ENCODE results near the gene GCG.

Gene GCG

GRCh38 chr2:162152147-162152546 is at the start of gene GCG:
TSS of gene GCG (minus strand) at chr2:162152247. CDS start at chr2:162149178, 3,069 bp downstream.
- no peak for DNase-seq

GRCh38 chr2:162200636-162201035 is 48.6 kb upstream of the GCG start:
- no peak for DNase-seq

DNA sequence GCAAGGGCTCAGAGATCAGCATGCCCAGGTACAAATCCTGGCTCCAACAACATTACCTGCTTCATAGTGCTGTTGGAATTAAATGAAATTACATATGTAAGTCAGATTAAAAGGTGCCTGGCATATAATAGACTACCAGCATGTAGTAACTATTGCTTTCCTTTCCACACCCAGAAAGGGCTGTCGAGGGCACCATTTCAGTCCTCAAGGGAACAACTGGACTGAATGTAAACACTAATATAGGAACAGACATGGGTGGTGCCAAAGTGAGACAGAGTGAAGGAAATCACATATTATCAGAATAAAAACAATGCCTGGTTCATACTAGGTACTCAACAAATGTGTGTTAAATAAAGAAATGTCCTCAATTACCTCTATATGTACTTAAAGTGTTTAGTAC is 47.9 kb upstream of the GCG start:
- no peak for DNase-seq

GRCh38 chr2:162198239-162198638 is 46.2 kb upstream of the GCG start:
- no peak for DNase-seq

DNA sequence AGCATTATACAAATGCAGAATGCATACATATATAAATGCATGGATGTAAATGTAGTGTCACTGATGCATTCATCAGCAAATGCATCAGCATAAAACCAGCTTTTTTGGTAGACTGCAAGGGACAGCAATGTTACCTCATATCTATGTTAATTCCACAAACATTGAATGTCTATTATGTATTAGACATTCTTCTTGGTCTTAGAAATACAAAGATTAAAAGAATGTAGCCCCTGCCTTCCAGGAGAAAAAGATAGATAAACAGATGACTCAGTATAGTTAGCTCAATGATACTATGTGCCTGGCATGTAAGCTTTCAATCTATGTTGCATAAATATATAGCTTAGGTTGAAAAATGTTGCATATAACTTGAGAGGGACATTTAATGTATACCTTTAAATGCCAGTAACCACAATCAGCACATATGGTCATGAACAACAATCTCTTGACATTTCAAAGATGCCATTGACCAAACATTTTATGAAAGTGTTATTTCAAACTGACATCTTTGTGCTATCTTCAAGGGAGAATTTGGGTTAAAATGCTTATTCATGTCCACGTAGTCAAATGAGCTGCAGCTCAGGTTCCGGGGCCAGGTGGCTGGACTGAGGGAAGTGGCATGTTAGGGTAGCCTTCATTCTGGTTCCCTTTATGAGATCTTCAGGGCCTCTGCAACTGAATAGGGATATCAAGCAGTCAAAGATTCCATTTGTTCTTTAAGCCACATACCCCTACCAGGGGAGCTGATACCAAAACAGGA is 45.2 kb upstream of the GCG start:
- DNase-seq = no peak

DNA sequence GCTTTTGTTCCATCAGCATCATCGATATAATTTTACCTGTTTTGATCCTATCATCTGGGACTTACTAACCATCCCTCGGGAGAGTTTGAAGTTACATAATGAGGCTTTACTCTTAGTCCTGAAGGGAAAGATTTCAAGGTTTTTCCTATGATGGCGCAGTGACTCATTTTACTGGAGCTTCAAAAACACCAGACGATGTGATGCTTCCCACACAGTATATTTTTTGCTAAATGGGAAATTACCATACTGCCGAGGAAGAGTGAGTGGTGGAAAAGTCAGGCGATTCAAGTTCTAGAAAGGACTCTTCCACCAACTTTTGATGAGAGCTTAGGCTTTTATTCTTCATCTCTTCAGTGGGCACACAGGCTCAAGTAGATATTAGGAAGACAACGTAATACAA is 44.6 kb upstream of the GCG start:
- no peak for DNase-seq

GRCh38 chr2:162188451-162188850 is 36.4 kb upstream of the GCG start:
- no peak for DNase-seq

DNA sequence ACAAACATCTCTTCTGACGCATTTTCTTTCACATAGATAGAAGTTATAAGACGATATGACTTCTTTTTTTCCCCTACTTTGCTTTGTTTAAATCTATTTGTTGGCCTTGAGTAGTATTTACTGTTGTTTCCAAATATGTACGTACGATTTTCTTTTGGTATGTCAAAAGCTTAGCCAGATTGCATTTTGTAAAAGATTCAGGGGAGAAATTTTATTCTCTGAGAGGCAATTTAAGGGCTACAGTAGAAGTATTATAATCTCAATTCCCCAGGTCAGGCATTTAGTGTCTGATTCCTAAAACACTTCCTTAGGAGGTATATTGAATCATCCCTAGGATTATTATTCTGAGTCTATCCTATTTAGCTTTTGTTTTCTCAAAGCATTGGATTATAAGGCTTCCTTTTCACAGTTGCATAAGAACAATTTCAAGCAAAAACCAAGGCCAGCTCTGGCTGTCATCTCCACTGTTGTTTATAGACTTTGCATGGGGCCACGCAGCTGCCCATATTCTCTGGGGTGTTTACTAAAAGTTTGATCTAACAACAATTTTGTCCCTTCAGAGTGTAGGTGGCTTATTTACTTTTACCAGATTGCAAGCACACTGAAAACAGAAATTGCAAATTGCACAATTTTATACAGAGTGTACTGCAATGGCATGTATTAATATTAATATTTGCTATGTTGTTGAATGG is 33.6 kb upstream of the GCG start:
- DNase-seq = no peak

DNA sequence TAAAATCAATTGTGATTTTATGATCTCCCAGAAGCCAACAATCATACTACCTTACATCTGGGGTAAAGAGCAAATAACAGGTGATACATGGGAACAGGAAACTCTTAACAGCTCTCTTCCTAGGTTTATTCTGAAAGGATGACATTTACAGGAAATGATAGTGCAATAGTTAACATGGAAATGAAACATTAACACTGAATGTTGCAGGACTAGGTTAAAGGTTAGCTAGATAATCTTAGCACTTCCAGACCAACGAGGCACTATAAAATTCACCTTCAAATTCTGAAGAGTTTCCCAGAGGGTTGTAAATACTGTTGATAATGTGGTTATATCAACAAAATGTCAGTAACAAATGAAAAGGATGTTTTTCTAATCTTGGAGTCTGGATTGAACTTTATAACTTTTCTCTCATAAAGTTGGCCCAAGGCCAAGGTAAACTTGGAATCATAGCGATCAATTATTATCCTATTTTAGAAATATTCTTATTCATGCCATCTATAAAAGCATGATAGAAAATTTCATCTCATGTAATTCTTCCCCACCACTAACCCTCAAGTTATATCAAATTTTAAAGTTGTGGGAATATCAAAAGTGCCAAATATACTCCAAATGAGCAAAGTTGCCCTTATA is 32.9 kb upstream of the GCG start:
- no peak for DNase-seq

- no peak for DNase-seq
Measured at GRCh38 chr2:162184359-162184758, 32.3 kb upstream of the GCG start.

DNA sequence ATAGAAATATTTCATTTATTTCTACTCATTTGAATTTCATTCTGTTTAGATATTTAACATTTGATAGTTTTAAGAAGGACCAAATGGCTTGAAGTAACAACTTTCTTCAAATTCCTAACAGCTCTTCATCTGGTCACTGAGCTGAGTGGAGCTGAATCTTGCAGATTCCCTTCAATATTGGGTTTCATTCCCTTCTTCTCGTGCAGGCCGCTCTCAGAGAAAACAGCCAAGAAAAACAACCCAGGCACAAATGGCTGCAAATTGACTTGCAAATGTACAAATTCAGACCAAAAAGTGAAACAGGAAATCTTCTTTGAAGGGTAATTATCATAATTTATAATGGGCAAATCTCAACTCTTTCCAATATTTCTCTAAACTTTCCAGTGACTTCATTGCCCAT is 30.3 kb upstream of the GCG start:
- DNase-seq = no peak

GRCh38 chr2:162177301-162177700 is 25.3 kb upstream of the GCG start:
- no peak for DNase-seq

DNA sequence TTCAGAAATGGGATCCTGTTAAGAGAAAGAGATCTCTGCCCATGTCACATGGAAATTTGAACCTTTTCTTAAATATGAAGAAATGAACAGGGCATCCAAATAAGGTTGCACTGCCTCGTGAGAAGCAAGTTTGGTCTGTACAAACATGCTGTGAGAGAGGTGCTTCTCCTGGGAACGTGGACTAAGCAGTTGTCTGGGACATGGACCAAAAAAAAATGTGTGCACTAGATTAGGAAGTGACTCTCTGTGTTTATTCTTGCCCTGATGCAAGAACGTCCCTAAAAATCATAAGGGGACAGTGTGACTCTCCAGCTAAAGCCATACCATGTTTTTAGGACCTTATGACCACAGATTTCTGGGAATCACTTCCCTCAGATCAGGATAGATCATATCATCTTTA is 23.7 kb upstream of the GCG start:
- no peak for DNase-seq

DNA sequence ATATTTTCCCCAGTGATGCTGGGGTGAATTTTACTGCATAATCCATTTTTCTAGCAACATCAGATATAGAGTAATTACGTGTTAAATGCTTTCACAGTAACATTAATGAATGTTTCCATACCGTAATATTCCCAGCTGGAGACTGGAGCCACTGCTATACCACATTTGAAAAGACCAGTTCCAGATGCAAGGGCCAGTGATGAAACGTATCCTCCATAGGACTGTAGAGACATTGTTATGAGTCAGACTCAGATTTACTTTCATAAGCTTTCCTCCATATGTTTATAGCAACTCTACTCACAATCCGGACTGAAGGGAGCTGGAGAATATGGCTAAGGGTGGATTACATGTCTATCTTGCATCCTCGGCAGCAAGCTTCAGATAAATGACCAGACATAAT is 22.7 kb upstream of the GCG start:
- no peak for DNase-seq

GRCh38 chr2:162172802-162173370 is 20.8 kb upstream of the GCG start:
- DNase-seq = no peak

DNA sequence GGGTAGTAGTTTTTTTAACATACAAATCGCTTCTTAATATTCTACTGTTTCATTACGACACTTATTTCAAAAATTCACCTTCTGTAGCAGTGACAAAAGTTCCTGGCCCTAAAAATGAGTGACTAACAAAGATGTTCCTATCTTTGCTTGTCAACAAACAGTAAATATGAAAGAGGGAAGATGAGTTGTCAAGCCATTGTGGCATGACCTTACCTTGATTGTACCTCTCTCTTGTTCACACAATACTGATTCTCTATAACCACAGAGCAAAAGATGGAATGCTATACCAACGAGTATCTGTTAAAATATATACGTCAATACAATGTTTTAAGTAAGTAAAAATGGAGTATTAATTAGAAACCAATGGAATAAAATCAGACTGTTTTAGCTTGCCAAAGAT is 14.7 kb upstream of the GCG start:
- DNase-seq = no peak

DNA sequence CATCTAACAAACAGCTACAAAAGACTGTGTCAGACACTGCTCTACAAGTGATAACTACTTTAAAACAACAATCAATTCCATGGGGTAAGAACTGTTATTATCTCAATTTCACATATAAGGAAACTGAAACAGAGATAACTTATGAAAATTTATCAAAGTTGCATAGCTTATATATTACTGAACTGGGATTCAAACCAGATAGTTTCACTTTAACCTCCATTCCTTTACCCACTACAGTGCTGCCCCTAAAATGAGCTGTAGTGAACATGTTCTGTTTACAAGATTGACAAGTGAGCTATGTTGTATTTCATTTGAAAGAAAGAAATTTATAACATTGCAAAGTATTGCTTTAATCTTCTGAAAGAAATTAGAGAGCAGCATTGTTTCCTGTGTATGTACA is 14.1 kb upstream of the GCG start:
- DNase-seq = no peak

- DNase-seq = no peak
Measured at GRCh38 chr2:162164802-162165201, 12.8 kb upstream of the GCG start.

GRCh38 chr2:162159446-162159845 is 7.4 kb upstream of the GCG start:
- no peak for DNase-seq

GRCh38 chr2:162156149-162156548 is 4.1 kb upstream of the GCG start:
- DNase-seq = no peak

GRCh38 chr2:162155093-162155492 is 3.0 kb upstream of the GCG start:
- no peak for DNase-seq

DNA sequence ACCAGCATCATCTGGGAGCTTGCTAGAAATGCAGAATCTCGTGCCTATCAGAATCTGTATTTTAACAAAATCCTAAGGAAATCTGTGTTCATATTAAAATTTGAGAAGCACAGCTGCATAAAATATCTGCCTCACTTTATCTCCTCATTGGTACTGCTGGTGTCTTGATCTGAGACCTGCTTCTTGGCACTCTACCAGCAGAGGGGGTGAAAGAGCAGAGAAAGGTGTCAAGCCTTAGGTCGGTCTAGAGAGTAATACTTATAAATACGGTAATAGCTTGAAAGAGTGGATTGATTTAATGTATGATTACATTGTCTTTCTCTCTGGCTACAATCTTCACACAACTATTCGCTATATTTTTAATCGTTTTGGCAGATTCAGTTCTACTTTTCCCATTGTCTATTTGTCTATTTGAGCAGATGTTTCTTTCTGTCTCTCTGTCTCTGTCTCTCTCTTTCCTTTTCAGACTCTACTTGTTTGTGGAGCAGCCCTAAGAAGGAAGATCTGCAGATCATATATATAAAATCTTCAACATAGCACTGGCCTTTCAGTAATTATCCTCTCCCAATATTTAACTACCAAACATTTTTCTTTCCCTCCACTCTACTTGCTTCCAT is 1.7 kb upstream of the GCG start:
- DNase-seq = peak; percentile 56

GRCh38 chr2:162149940-162150339 is 2.1 kb downstream of the GCG start:
- no peak for DNase-seq

- DNase-seq = no peak
Measured at GRCh38 chr2:162149466-162149865, 2.6 kb downstream of the GCG start.
